DND-41 (cell line): ENCODE measurements around the gene MAPK1.
"Not testable (repeated sequence)": the region's sequence is repeated elsewhere in the genome, so short reads cannot be mapped to it uniquely, and the experiment has no call there.

Source experiments
- EZH2 ChIP-seq: IDR thresholded peaks from 3 replicates; pipeline ENCODE4 v1.6.1; 2012; ENCODE audit warnings: borderline replicate concordance, low read depth, mild to moderate bottlenecking, moderate library complexity, low read length, inconsistent platforms; ENCODE audit not compliant: severe bottlenecking
- TF ChIP-seq, protein P1 (sequence below): IDR thresholded peaks from 2 replicates; pipeline ENCODE4 v1.5.1; 2012; ENCODE audit warnings: borderline replicate concordance, low read length, moderate library complexity, mild to moderate bottlenecking; ENCODE audit not compliant: poor library complexity, severe bottlenecking; ENCODE audit errors: extremely low read depth

DNA sequence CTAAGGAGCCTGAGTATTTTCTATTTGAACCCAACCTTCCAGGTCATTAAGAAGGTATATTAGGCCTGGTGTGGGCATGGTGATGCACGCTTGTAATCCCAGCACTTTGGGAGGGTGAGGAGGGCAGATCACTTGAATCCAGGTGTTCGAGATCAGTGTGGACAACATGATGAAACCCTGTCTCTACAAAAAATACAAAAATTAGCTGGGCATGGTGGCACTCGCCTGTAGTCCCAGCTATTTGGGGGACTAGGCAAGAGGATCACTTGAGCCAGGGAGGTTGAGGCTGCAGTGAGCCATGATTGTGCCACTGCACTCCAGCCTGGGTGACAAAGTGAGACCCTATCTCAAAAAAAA is 50.0 kb downstream of the MAPK1 start:
- not testable (repeated sequence) for TF ChIP-seq EZH2
- TF ChIP-seq, protein P1, sequence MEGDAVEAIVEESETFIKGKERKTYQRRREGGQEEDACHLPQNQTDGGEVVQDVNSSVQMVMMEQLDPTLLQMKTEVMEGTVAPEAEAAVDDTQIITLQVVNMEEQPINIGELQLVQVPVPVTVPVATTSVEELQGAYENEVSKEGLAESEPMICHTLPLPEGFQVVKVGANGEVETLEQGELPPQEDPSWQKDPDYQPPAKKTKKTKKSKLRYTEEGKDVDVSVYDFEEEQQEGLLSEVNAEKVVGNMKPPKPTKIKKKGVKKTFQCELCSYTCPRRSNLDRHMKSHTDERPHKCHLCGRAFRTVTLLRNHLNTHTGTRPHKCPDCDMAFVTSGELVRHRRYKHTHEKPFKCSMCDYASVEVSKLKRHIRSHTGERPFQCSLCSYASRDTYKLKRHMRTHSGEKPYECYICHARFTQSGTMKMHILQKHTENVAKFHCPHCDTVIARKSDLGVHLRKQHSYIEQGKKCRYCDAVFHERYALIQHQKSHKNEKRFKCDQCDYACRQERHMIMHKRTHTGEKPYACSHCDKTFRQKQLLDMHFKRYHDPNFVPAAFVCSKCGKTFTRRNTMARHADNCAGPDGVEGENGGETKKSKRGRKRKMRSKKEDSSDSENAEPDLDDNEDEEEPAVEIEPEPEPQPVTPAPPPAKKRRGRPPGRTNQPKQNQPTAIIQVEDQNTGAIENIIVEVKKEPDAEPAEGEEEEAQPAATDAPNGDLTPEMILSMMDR = not testable (repeated sequence)
